HCT116 (cell line): ENCODE measurements around the gene SKP2. TPM values are rescaled to one million over a fixed set of nuclear protein-coding genes. Genes with fewer than 3 reads are reported as not detected.

ENCODE experiments used
- ATAC-seq: fragments of 200-7000 bp; cut with Tn5 transposase; 2 replicates; pipeline ENCODE4 v1.9.1; 2020; ENCODE audit warnings: mild to moderate bottlenecking, moderate library complexity
- BruUV-seq: library from RNA; stranded (reverse); fragments of 400-500 nt; replicated peaks from 2 replicates; lab custom pipeline; 2021; lab: Mats Ljungman, UMichigan
- CTCF ChIA-PET: fragments of 300-600 bp; sonication (Branson Sonifier 250); formaldehyde crosslinking; loops from one replicate; lab custom pipeline; 2021; ENCODE audit warnings: antibody characterized with exemption; lab: Charles Lee
- POLR2A ChIA-PET: fragments of 300-600, 350-600 bp; sonication (Branson Sonifier 250); formaldehyde crosslinking; loops from one replicate; lab custom pipeline; 2021; ENCODE audit warnings: antibody characterized with exemption; lab: Charles Lee
- RAD21 ChIA-PET, 2 experiments: fragments of 300-600 bp; sonication (Branson Sonifier 250); formaldehyde crosslinking; loops; one replicate each; lab custom pipeline; 2023; ENCODE audit warnings: low total read pairs in 2 of 2; ENCODE audit not compliant: uncharacterized antibody in 2 of 2, unreplicated experiment in 2 of 2, low non-redundant PET in 1 of 2; lab: Charles Lee
- DNase-seq: peaks from one replicate; pipeline ENCODE4 v3.0.0-alpha.2; 2010; ENCODE audit warnings: low read depth, low spot score
- H2AFZ ChIP-seq: fragments of 200-600 bp; shearing (Covaris generic), sonication (generic); 2 replicates; pipeline ENCODE4 v1.6.1; 2017; ENCODE audit warnings: low read depth, mixed run types, mixed read lengths, antibody characterized with exemption, low read length; ENCODE audit not compliant: poor library complexity, severe bottlenecking
- H3K27ac ChIP-seq: 2 replicates; pipeline ENCODE4 v1.5.1; 2012; ENCODE audit warnings: low read depth, low read length
- H3K27me3 ChIP-seq: fragments of 200-600 bp; sonication (generic); 2 replicates; pipeline ENCODE4 v1.6.1; 2016; ENCODE audit warnings: mixed run types, low read length, mixed read lengths; ENCODE audit not compliant: insufficient read depth
- H3K36me3 ChIP-seq, 2 experiments: fragments of 200-500 bp in 1 of 2; fragments of 200-600 bp in 1 of 2; sonication (Bioruptor generic) in 1 of 2; sonication (generic) in 1 of 2; 2 replicates each; pipeline versions ENCODE4 v1.5.1 to v1.6.1; 2014 to 2016; ENCODE audit warnings: low read length in 2 of 2, inconsistent platforms in 1 of 2, mixed read lengths in 1 of 2, mixed run types in 1 of 2; ENCODE audit not compliant: insufficient read depth in 2 of 2, control insufficient read depth in 1 of 2
- H3K4me1 ChIP-seq, 2 experiments: fragments of 200-600 bp in 1 of 2; sonication (generic) in 1 of 2; 2 replicates each; pipeline versions ENCODE4 v1.5.1 to v1.6.1; 2012 to 2017; ENCODE audit warnings: low read length in 2 of 2, inconsistent platforms in 1 of 2, mild to moderate bottlenecking in 1 of 2, mixed read lengths in 1 of 2, mixed run types in 1 of 2, moderate library complexity in 1 of 2; ENCODE audit not compliant: insufficient read depth in 2 of 2, control insufficient read depth in 1 of 2
- H3K4me2 ChIP-seq: fragments of 200-600 bp; sonication (generic); 2 replicates; pipeline ENCODE4 v1.6.1; 2017; ENCODE audit warnings: mixed run types, low read length, mixed read lengths
- H3K4me3 ChIP-seq, 2 experiments: fragments of 200-600 bp in 1 of 2; sonication (generic) in 1 of 2; replicated peaks in 1 of 2; 2 replicates each; pipeline ENCODE4 v1.5.1; 2011 to 2016; ENCODE audit warnings: low read length in 2 of 2, control low read depth in 1 of 2, low read depth in 1 of 2, mild to moderate bottlenecking in 1 of 2, mixed read lengths in 1 of 2, mixed run types in 1 of 2
- H3K79me2 ChIP-seq: fragments of 200-600 bp; sonication (generic); 2 replicates; pipeline ENCODE4 v1.6.1; 2017; ENCODE audit warnings: mild to moderate bottlenecking, mixed run types, low read length, moderate library complexity, mixed read lengths; ENCODE audit not compliant: insufficient read depth
- H3K9ac ChIP-seq: fragments of 200-600 bp; sonication (generic); 2 replicates; pipeline ENCODE4 v1.6.1; 2016; ENCODE audit warnings: low read length, mixed read lengths
- H3K9me2 ChIP-seq: fragments of 200-600 bp; sonication (generic), shearing (Covaris generic); 2 replicates; pipeline ENCODE4 v1.6.1; 2017; ENCODE audit warnings: mixed run types, mild to moderate bottlenecking, moderate library complexity; ENCODE audit not compliant: insufficient read depth
- H3K9me3 ChIP-seq, 2 experiments: fragments of 200-500 bp in 1 of 2; fragments of 200-600 bp in 1 of 2; sonication (Bioruptor generic) in 1 of 2; sonication (generic) in 1 of 2; 2 replicates each; pipeline ENCODE4 v1.6.1; 2014 to 2017; ENCODE audit warnings: low read length in 2 of 2, mixed read lengths in 2 of 2, inconsistent platforms in 1 of 2, low read depth in 1 of 2, mild to moderate bottlenecking in 1 of 2, mixed run types in 1 of 2, moderate library complexity in 1 of 2; ENCODE audit not compliant: control insufficient read depth in 1 of 2, insufficient read depth in 1 of 2
- H4K20me1 ChIP-seq: fragments of 200-600 bp; sonication (generic), shearing (Covaris generic); 2 replicates; pipeline ENCODE4 v1.6.1; 2017; ENCODE audit warnings: mixed run types, mild to moderate bottlenecking, moderate library complexity; ENCODE audit not compliant: insufficient read depth
- CBX3 ChIP-seq: IDR thresholded peaks from 2 replicates; pipeline ENCODE4 v1.6.1; 2012; ENCODE audit warnings: low read depth
- CEBPB ChIP-seq: IDR thresholded peaks from 2 replicates; pipeline ENCODE4 v1.6.1; 2012; ENCODE audit warnings: low read depth
- EGR1 ChIP-seq: IDR thresholded peaks from 2 replicates; pipeline ENCODE4 v1.6.1; 2012; ENCODE audit warnings: low read depth
- ELF1 ChIP-seq: IDR thresholded peaks from 2 replicates; pipeline ENCODE4 v1.6.1; 2012; ENCODE audit warnings: low read depth, borderline replicate concordance
- EZH2 ChIP-seq: fragments of 200-600 bp; sonication (generic); IDR thresholded peaks from 2 replicates; pipeline ENCODE4 v1.6.1; 2017; ENCODE audit warnings: antibody characterized with exemption, mixed run types
- FOSL1 ChIP-seq: IDR thresholded peaks from 2 replicates; pipeline ENCODE4 v1.6.1; 2012; ENCODE audit warnings: low read depth
- JUND ChIP-seq: IDR thresholded peaks from 2 replicates; pipeline ENCODE4 v1.6.1; 2012
- POLR2A ChIP-seq: IDR thresholded peaks from 2 replicates; pipeline ENCODE4 v1.7.0; 2011; ENCODE audit warnings: borderline replicate concordance; ENCODE audit not compliant: insufficient read depth, insufficient read length; ENCODE audit errors: extremely low read depth
- POLR2AphosphoS5 ChIP-seq: IDR thresholded peaks from 2 replicates; pipeline ENCODE4 v1.6.1; 2011; ENCODE audit warnings: mild to moderate bottlenecking, low read depth, low read length, moderate library complexity
- RAD21 ChIP-seq: IDR thresholded peaks from 2 replicates; pipeline ENCODE4 v1.6.1; 2012; ENCODE audit warnings: low read depth, mild to moderate bottlenecking
- SIN3A ChIP-seq: IDR thresholded peaks from 2 replicates; pipeline ENCODE4 v1.6.1; 2012; ENCODE audit warnings: low read depth
- SP1 ChIP-seq: IDR thresholded peaks from 2 replicates; pipeline ENCODE4 v1.6.1; 2012; ENCODE audit warnings: low read depth
- TCF7L2 ChIP-seq: IDR thresholded peaks from 2 replicates; pipeline ENCODE4 v1.7.0; 2011; ENCODE audit warnings: borderline replicate concordance, inconsistent platforms; ENCODE audit not compliant: insufficient read depth, insufficient read length; ENCODE audit errors: extremely low read depth
- YY1 ChIP-seq: IDR thresholded peaks from 2 replicates; pipeline ENCODE4 v1.6.1; 2011; ENCODE audit warnings: low read length, low read depth, moderate library complexity, mild to moderate bottlenecking; ENCODE audit not compliant: insufficient replicate concordance; ENCODE audit errors: extremely low read depth
- ZFX ChIP-seq: fragments of 450-650 bp; IDR thresholded peaks from 2 replicates; pipeline ENCODE4 v1.6.1; 2017
- ZNF274 ChIP-seq: fragments of 200-500 bp; sonication (Bioruptor generic); IDR thresholded peaks from 2 replicates; pipeline ENCODE4 v1.6.1; 2014; ENCODE audit warnings: mild to moderate bottlenecking, low read depth, low read length, inconsistent platforms
- intact Hi-C: fragments of 100-400 bp; cut with micrococcal nuclease; formaldehyde crosslinking; loops from 2 replicates; pipeline ENCODE4 v1.10.0; 2022
- total RNA-seq: library from RNA; stranded (reverse); gene quantifications from one replicate; pipeline ENCODE4 v1.2.1, GENCODE V29; 2021; ENCODE audit not compliant: unreplicated experiment
- TF ChIP-seq, protein P1 (sequence below): IDR thresholded peaks from 2 replicates; pipeline ENCODE4 v1.6.1; 2012
- TF ChIP-seq, protein P2 (sequence below), 3 experiments: fragments of 200-600 bp in 1 of 3; sonication (generic) in 1 of 3; IDR thresholded peaks in 2 of 3; conservative IDR thresholded peaks in 1 of 3; 2 replicates each; pipeline ENCODE4 v1.5.1; 2012 to 2017; ENCODE audit warnings: low read depth in 2 of 3, low read length in 2 of 3, antibody characterized with exemption in 1 of 3, borderline replicate concordance in 1 of 3, control low read depth in 1 of 3, mild to moderate bottlenecking in 1 of 3, mixed read lengths in 1 of 3, mixed run types in 1 of 3, moderate library complexity in 1 of 3; ENCODE audit not compliant: insufficient read depth in 1 of 3
- TF ChIP-seq, protein P3 (sequence below): IDR thresholded peaks from 2 replicates; pipeline ENCODE4 v1.6.1; 2012

The SKP2 gene
- total RNA-seq, 1 experiment from 2014 or later = 44.3 TPM

DNA sequence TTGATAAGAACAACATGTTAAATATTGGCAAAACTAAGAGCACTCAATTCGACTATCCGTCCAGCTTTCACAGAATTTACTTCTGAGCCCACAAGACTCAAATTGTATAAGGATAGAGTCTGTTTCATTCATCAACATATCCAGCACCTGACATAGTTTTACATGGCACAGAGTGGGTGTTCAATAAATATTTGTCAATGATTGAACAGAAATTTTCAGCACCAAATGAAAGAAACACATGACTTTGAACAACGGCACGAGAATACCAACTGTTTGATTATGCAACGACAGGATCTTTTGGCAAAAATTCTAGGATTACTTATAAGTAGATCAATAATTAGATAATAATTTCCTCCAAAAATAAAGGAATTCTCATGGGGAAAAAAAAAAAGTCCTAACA lies 41.8 kb downstream of the SKP2 start:
- no peaks in the 10 kb centered on the region for H4K20me1 ChIP-seq
- no peaks in the 10 kb centered on the region for H3K79me2 ChIP-seq
- no peak overlapping the region for H2AFZ ChIP-seq
- H3K4me1 ChIP-seq = no peaks in the 10 kb centered on the region
- no peaks in the 10 kb centered on the region for H3K9me3 ChIP-seq
- ChIA-PET POLR2A (no interaction called here), RAD21 (no interaction called here), CTCF (no interaction called here)
- H3K27me3 ChIP-seq = no peaks in the 10 kb centered on the region
- TSS peak; percentile 40 for BruUV-seq
- H3K36me3 ChIP-seq = no peaks in the 10 kb centered on the region; a peak in 1 of 4 replicates
- H3K9ac ChIP-seq = no peak overlapping the region
- no peaks in the 10 kb centered on the region for H3K9me2 ChIP-seq
- no peak overlapping the region for H3K4me2 ChIP-seq
- no peak for TF ChIP-seq EGR1
- no peak for TF ChIP-seq FOSL1
- no peak for TF ChIP-seq SP1
- TF ChIP-seq POLR2A = no peak
- no peak for TF ChIP-seq SIN3A
- no peak for TF ChIP-seq RAD21
- TF ChIP-seq TCF7L2 = no peak
- no peak for TF ChIP-seq POLR2AphosphoS5
- TF ChIP-seq JUND = no peak
- TF ChIP-seq EZH2 = no peak
- no peak for TF ChIP-seq CEBPB
- no peak for TF ChIP-seq CBX3
- TF ChIP-seq, protein P1, sequence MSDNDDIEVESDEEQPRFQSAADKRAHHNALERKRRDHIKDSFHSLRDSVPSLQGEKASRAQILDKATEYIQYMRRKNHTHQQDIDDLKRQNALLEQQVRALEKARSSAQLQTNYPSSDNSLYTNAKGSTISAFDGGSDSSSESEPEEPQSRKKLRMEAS = no peak
- TF ChIP-seq ELF1 = no peak
- H3K27ac ChIP-seq = no peak overlapping the region
- ATAC-seq (no peak), DNase-seq (no peak)
- H3K4me3 ChIP-seq = no peak overlapping the region
- intact Hi-C loops = no loop called here

DNA sequence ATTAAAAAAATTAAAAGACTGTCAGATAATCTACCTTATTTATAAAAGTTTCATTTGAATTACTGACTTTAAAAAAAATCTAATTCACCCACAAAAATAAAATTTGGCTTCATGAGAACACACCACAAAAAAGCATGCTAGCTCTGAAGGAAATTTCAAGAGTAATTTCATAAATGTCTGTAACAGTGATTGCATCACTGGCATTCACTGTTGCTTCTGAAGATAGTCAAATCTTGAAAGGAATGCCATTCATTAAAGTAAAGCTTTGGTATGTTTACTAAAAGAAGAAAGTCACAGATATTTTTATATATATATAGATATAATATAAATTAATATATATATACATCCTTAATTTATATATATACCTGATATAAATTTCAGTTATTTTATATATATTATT lies 46.4 kb downstream of the SKP2 start:
- H4K20me1 ChIP-seq = no peaks in the 10 kb centered on the region
- DNase-seq (no peak), ATAC-seq (no peak)
- H3K9ac ChIP-seq = no peak overlapping the region
- H3K36me3 ChIP-seq = peaks cover 4 to 7% of the 10 kb centered on the region in 2 experiments; a peak in 2 of 4 replicates
- H3K4me2 ChIP-seq = no peak overlapping the region
- ChIA-PET POLR2A (no interaction called here), CTCF (no interaction called here), RAD21 (no interaction called here)
- H3K9me2 ChIP-seq = no peaks in the 10 kb centered on the region
- no peak overlapping the region for H3K27ac ChIP-seq
- H3K4me1 ChIP-seq = no peaks in the 10 kb centered on the region
- no TSS peak for BruUV-seq
- intact Hi-C loops = no loop called here
- H3K4me3 ChIP-seq = no peak overlapping the region
- H3K9me3 ChIP-seq = no peaks in the 10 kb centered on the region
- no peaks in the 10 kb centered on the region for H3K27me3 ChIP-seq
- no peak overlapping the region for H2AFZ ChIP-seq
- H3K79me2 ChIP-seq = no peaks in the 10 kb centered on the region
- TF ChIP-seq SP1 (no peak), EZH2 (no peak), ZFX (no peak), JUND (no peak), YY1 (no peak), POLR2AphosphoS5 (no peak), CBX3 (no peak), POLR2A (no peak), FOSL1 (no peak), CEBPB (no peak), ELF1 (no peak), ZNF274 (no peak), RAD21 (no peak)
- TF ChIP-seq, protein P1 = no peak
- TF ChIP-seq, protein P2, sequence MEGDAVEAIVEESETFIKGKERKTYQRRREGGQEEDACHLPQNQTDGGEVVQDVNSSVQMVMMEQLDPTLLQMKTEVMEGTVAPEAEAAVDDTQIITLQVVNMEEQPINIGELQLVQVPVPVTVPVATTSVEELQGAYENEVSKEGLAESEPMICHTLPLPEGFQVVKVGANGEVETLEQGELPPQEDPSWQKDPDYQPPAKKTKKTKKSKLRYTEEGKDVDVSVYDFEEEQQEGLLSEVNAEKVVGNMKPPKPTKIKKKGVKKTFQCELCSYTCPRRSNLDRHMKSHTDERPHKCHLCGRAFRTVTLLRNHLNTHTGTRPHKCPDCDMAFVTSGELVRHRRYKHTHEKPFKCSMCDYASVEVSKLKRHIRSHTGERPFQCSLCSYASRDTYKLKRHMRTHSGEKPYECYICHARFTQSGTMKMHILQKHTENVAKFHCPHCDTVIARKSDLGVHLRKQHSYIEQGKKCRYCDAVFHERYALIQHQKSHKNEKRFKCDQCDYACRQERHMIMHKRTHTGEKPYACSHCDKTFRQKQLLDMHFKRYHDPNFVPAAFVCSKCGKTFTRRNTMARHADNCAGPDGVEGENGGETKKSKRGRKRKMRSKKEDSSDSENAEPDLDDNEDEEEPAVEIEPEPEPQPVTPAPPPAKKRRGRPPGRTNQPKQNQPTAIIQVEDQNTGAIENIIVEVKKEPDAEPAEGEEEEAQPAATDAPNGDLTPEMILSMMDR (IDR thresholded peaks at IDR 0.05 in 2 of 3, conservative IDR thresholded peaks at IDR 0.05 in 1 of 3; ENCODE audit: borderline replicate concordance in 1 of 3, insufficient read depth in 1 of 3, low read depth in 2 of 3, low read length in 2 of 3) = no peak
- TF ChIP-seq, protein P3, sequence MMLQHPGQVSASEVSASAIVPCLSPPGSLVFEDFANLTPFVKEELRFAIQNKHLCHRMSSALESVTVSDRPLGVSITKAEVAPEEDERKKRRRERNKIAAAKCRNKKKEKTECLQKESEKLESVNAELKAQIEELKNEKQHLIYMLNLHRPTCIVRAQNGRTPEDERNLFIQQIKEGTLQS = no peak
